ENCODE results near the gene CAMSAP2.

Gene CAMSAP2

DNA sequence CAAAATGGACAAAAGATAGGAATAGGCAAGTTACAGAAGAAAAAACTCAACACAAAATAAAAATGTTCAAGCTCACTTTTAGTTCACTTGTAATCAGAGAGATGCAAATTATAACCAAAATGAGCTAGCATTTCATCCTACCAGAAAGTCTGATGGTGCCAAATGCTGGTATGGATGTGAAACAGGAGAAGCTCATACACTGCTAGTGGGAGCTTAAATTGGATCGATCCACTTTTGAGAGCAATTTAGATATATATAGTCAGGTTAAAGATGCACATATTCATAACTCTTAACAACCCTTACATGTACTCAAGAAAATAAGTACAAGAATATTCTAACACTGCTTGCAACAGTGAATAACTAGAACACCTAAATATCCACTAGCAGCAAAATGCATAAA is 18.5 kb upstream of the CAMSAP2 start:
- TF ChIP-seq, protein P1, sequence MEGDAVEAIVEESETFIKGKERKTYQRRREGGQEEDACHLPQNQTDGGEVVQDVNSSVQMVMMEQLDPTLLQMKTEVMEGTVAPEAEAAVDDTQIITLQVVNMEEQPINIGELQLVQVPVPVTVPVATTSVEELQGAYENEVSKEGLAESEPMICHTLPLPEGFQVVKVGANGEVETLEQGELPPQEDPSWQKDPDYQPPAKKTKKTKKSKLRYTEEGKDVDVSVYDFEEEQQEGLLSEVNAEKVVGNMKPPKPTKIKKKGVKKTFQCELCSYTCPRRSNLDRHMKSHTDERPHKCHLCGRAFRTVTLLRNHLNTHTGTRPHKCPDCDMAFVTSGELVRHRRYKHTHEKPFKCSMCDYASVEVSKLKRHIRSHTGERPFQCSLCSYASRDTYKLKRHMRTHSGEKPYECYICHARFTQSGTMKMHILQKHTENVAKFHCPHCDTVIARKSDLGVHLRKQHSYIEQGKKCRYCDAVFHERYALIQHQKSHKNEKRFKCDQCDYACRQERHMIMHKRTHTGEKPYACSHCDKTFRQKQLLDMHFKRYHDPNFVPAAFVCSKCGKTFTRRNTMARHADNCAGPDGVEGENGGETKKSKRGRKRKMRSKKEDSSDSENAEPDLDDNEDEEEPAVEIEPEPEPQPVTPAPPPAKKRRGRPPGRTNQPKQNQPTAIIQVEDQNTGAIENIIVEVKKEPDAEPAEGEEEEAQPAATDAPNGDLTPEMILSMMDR (IDR thresholded peaks at IDR 0.05; ENCODE audit: insufficient read depth, missing control alignments): no peak
- DNase-seq (ENCODE audit: insufficient read length, low spot score) (no peak), FAIRE-seq (no peak)

DNA sequence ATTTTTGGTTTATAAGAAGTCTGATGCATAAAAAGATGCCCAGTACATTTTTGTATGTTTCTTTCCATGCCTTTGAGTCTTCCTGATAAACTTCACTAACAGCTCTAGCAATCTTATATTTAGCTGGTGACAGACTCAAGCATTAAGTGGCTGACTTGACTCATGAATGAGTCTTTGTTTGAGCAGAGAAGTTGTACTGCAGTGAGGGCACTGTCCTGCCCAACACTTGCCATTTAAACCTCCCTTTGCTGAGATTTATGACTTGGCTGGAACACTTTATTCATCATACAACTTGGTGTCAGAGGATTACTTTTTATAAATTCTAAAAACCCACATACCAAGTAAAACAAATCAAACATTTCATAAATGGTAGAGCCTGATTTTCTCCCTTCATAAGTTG is 14.6 kb upstream of the CAMSAP2 start:
- DNase-seq (ENCODE audit: insufficient read length, low spot score) (no peak), FAIRE-seq (no peak)
- TF ChIP-seq, protein P1 (IDR thresholded peaks at IDR 0.05; ENCODE audit: insufficient read depth, missing control alignments): no peak

DNA sequence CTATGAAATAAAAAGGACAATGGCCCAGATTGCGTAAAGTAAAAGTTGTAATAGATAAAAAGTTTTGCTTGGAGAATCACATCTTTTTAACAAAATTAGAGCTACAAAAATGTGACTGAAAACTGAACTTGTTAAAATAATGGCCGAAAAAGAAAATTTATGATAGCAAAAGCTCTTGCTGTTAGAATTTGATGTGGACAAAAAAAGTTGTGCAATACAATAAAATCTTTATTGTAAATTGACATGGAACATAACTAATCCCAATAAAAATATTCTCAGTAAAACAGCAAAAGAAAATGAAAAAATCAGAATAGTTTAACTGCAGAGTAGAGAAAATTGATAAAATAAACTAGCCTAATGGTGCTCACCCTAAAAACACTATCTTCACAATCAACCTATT is 11.4 kb upstream of the CAMSAP2 start:
- TF ChIP-seq, protein P1 (IDR thresholded peaks at IDR 0.05; ENCODE audit: insufficient read depth, missing control alignments): no peak
- DNase-seq (ENCODE audit: insufficient read length, low spot score) (no peak), FAIRE-seq (no peak)

DNA sequence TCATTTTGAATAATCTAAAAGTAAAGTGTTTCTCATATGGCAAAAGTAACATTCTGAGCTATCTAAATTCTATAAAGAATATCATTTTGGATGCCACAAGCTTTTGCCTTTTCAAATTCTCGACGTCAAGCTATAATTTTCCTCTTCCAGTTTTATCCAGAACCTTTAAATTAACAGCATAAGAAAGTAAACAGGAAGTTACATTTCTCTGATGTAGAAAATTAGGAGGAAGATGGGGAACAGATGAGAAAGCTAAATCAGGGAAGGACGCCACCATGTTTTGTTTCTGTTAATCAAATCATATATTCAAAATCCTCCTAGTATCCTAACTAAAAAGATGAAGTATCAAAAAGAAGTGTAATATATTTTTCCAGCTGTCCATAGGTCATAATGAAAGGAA is 8.8 kb upstream of the CAMSAP2 start:
- TF ChIP-seq, protein P1 (IDR thresholded peaks at IDR 0.05; ENCODE audit: insufficient read depth, missing control alignments): no peak
- DNase-seq (ENCODE audit: insufficient read length, low spot score) (no peak), FAIRE-seq (no peak)

DNA sequence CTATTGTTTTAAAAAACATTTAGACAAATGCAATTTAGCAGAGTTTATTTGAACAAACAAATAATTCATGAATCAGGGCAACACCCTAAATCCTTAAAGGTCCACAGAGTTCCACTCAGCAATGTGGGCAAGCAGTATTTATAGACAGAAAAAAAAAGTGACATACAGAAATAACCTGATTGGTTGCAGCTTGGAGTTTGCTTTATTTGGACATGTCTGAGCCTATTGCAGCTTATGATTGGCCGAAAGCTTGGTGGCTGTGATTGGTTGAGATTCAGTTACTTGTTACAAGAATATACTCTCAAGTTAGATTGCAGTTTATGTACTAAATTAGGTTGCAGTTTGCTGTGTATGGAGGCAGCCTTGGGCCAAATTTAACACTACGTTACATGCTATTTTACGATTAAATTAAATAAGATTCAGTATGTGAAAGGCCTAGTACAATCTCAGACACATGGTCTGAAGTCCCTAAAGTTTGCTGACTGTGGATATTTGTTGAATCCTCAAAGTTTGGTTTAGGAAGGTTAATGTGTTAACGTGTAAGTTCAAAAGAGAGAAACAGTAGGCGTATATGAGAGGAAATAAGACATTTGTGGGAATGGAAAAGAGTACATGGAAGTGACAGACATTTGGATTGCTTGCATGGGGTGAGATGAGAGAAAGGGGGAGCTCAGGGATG is 6.9 kb upstream of the CAMSAP2 start:
- TF ChIP-seq, protein P1 (IDR thresholded peaks at IDR 0.05; ENCODE audit: insufficient read depth, missing control alignments): no peak
- FAIRE-seq: no peak
- no peak for DNase-seq (ENCODE audit: insufficient read length, low spot score)

DNA sequence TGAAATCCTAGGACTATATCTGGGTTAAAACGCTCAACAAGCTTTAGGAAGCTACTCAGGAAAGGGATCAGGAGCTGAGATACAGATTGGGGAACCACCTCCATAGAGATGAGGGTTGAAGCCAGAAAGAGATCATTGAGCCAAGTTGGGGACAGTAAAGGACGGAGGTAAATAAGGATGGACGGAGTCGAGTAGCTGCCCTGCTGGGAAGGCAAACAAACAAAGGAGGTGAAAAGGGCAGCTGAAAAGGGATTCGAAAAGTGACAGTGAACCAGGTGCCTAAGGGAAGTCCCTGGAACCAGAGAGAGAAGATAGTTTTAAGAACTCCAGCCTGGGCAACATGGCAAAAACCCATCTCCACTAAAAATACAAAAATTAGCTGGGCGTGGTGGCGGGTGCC is 6.3 kb upstream of the CAMSAP2 start:
- no peak for DNase-seq (ENCODE audit: insufficient read length, low spot score)
- TF ChIP-seq, protein P1 (IDR thresholded peaks at IDR 0.05; ENCODE audit: insufficient read depth, missing control alignments): no peak
- FAIRE-seq: no peak

DNA sequence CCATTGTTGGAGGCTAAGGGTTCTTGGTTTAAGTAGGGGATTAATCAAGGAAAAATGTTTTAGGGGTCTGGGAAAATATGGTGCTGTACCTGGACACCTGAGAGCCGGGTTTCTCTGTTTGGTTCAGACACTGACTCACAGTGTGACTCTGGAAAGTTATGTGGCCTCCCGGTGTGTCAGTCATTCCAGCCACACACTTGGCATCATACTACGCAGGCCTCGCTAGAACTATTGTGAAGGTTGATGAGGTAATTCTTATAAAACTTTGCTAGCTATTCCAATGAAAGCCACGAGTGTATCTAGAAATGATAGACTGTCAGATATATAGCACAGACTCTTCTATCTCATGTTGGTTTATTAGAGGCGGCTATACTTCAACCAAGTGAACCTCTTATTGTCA is 4.8 kb upstream of the CAMSAP2 start:
- FAIRE-seq (no peak), DNase-seq (ENCODE audit: insufficient read length, low spot score) (no peak)
- TF ChIP-seq, protein P1 (IDR thresholded peaks at IDR 0.05; ENCODE audit: insufficient read depth, missing control alignments): no peak

All from D721Med (cell line).